ENCODE data around the gene SYT12. TPM values are rescaled to one million over a fixed set of nuclear protein-coding genes. Genes with fewer than 3 reads are reported as not detected.

SYT12 gene
- total RNA-seq, 1 donor from 2014 or later: 0.67 TPM

DNA sequence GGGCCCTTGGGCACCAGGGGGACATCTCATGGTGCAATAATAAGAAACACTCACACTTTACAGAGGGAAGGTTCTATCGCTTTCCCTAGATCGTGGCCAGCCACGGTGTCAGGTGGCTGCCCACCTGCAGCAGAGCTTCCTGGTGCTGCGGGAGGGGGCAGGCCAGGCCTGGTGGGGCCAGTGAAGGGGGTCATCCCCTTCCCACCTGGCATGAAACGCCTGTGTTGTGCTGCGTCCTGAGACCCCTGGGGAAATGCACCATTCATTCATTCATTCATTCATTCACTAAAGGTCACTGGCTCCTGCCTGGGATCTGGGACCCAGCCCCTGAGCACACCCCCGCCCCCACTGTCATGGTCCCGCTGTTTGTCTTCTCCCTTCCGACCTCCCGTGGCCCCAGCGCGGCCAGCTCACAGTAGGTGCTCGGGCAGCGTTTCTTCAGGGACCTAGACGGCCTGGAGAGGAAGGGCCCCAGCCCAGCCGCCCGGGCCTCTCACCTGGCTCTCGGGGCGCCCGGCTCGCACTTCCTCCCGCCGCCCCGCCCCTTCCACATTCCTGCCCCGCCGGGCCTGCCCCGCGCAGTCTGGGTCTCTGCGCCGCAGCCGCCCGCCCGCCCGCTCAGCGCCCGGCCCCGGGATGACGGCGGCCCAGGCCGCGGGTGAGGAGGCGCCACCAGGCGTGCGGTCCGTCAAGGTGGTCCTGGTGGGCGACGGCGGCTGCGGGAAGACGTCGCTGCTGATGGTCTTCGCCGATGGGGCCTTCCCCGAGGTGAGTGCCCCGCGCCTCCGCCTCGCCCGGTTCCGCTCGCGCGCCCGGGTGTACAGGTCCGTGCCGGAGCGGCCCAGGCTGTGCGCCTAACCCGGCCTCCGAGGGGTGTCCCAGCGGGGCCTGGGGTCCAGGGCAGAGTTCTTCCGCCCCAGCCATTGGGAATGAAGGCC is 33.6 kb downstream of the SYT12 start, which contains the start of gene RHOD:
Gene RHOD (plus strand): TSS at position 581 of the 938 bp plus-strand sequence. CDS start 56 bp downstream, at position 637.
- Histone ChIP-seq H3K9ac (no peak within 1 kb of the TSS), H3K9me3 (ENCODE audit: low read depth) (no peaks in the 10 kb centered on the region), H3K4me3 (peak within 1 kb of the TSS; percentile 56), H3K36me3 (no peaks in the 10 kb centered on the region), H3K4me1 (peaks cover 12% of the 10 kb centered on the region), H3K27me3 (peaks cover 23% of the 10 kb centered on the region), H2AFZ (replicated peaks) (peak within 1 kb of the TSS; percentile 94), H3K4me2 (peak within 1 kb of the TSS; percentile 90), H3K79me2 (ENCODE audit: low read depth) (no peaks in the 10 kb centered on the region), H4K20me1 (ENCODE audit: low read depth) (no peaks in the 10 kb centered on the region), H3K27ac (no peak within 1 kb of the TSS), H3F3A (ENCODE audit: low read depth) (peaks cover 26% of the 10 kb centered on the region)
- Mint-ChIP-seq H3K4me1 (peaks cover 26% of the 10 kb centered on the region), H3K27ac (peak within 1 kb of the TSS; percentile 28), H3K36me3 (no peaks in the 10 kb centered on the region), H3K9me3 (no peaks in the 10 kb centered on the region), H3K4me3 (peak within 1 kb of the TSS; percentile 46), H3K27me3 (ENCODE audit: insufficient read depth, low read depth) (peaks cover 2% of the 10 kb centered on the region)
- TF ChIP-seq, protein P1, sequence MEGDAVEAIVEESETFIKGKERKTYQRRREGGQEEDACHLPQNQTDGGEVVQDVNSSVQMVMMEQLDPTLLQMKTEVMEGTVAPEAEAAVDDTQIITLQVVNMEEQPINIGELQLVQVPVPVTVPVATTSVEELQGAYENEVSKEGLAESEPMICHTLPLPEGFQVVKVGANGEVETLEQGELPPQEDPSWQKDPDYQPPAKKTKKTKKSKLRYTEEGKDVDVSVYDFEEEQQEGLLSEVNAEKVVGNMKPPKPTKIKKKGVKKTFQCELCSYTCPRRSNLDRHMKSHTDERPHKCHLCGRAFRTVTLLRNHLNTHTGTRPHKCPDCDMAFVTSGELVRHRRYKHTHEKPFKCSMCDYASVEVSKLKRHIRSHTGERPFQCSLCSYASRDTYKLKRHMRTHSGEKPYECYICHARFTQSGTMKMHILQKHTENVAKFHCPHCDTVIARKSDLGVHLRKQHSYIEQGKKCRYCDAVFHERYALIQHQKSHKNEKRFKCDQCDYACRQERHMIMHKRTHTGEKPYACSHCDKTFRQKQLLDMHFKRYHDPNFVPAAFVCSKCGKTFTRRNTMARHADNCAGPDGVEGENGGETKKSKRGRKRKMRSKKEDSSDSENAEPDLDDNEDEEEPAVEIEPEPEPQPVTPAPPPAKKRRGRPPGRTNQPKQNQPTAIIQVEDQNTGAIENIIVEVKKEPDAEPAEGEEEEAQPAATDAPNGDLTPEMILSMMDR (IDR thresholded peaks at IDR 0.05): no peak
- TF ChIP-seq EZH2phosphoT487 (IDR thresholded peaks at IDR 0.05): peak; percentile 58
- peak; percentile 33 for TF ChIP-seq EZH2 (IDR thresholded peaks at IDR 0.05)
- peak; percentile 82 for DNase-seq (ENCODE audit: low spot score)

- peak overlapping the region; percentile 90 for H3K4me2 ChIP-seq
- H3K79me2 ChIP-seq (ENCODE audit: low read depth): no peaks in the 10 kb centered on the region
- Mint-ChIP-seq H3K4me1 (peaks cover 26% of the 10 kb centered on the region), H3K27me3 (ENCODE audit: insufficient read depth, low read depth) (peaks cover 2% of the 10 kb centered on the region), H3K36me3 (no peaks in the 10 kb centered on the region), H3K9me3 (no peaks in the 10 kb centered on the region), H3K4me3 (no peak overlapping the region), H3K27ac (no peak overlapping the region)
- no peak overlapping the region for H3K9ac ChIP-seq
- H2AFZ ChIP-seq (replicated peaks): peak overlapping the region; percentile 94
- H4K20me1 ChIP-seq (ENCODE audit: low read depth): no peaks in the 10 kb centered on the region
- H3K27ac ChIP-seq: no peak overlapping the region
- H3K4me3 ChIP-seq: peak overlapping the region; percentile 56
- H3K27me3 ChIP-seq: peaks cover 23% of the 10 kb centered on the region
- TF ChIP-seq, protein P1 (IDR thresholded peaks at IDR 0.05): no peak
- no peak for TF ChIP-seq EZH2phosphoT487 (IDR thresholded peaks at IDR 0.05)
- no peak for TF ChIP-seq EZH2 (IDR thresholded peaks at IDR 0.05)
- H3K9me3 ChIP-seq (ENCODE audit: low read depth): no peaks in the 10 kb centered on the region
- H3K4me1 ChIP-seq: peaks cover 12% of the 10 kb centered on the region
- no peak for DNase-seq (ENCODE audit: low spot score)
- peaks cover 26% of the 10 kb centered on the region for H3F3A ChIP-seq (ENCODE audit: low read depth)
- H3K36me3 ChIP-seq: no peaks in the 10 kb centered on the region
These were observed 34.3 kb downstream of the SYT12 start for GRCh38 chr11:67057205-67057672.

- H3K79me2 ChIP-seq (ENCODE audit: low read depth): no peaks in the 10 kb centered on the region
- H3K27me3 ChIP-seq: peaks cover 23% of the 10 kb centered on the region
- H3K4me2 ChIP-seq: no peak overlapping the region
- peaks cover 12% of the 10 kb centered on the region for H3K4me1 ChIP-seq
- H3K4me3 ChIP-seq: no peak overlapping the region
- Mint-ChIP-seq H3K9me3 (no peaks in the 10 kb centered on the region), H3K4me1 (peaks cover 26% of the 10 kb centered on the region), H3K27ac (no peak overlapping the region), H3K4me3 (no peak overlapping the region), H3K36me3 (no peaks in the 10 kb centered on the region), H3K27me3 (ENCODE audit: insufficient read depth, low read depth) (peaks cover 2% of the 10 kb centered on the region)
- H4K20me1 ChIP-seq (ENCODE audit: low read depth): no peaks in the 10 kb centered on the region
- no peak for TF ChIP-seq EZH2phosphoT487 (IDR thresholded peaks at IDR 0.05)
- no peak for TF ChIP-seq EZH2 (IDR thresholded peaks at IDR 0.05)
- TF ChIP-seq, protein P1 (IDR thresholded peaks at IDR 0.05): no peak
- no peak overlapping the region for H2AFZ ChIP-seq (replicated peaks)
- no peak overlapping the region for H3K9ac ChIP-seq
- H3F3A ChIP-seq (ENCODE audit: low read depth): peaks cover 23% of the 10 kb centered on the region
- no peak for DNase-seq (ENCODE audit: low spot score)
- no peaks in the 10 kb centered on the region for H3K9me3 ChIP-seq (ENCODE audit: low read depth)
- no peaks in the 10 kb centered on the region for H3K36me3 ChIP-seq
- H3K27ac ChIP-seq: no peak overlapping the region
These were observed 35.6 kb downstream of the SYT12 start for GRCh38 chr11:67058506-67058905.

All from neural progenitor cell (in vitro differentiated cells).